ENCODE data around the gene CELA3A.

The CELA3A gene

DNA sequence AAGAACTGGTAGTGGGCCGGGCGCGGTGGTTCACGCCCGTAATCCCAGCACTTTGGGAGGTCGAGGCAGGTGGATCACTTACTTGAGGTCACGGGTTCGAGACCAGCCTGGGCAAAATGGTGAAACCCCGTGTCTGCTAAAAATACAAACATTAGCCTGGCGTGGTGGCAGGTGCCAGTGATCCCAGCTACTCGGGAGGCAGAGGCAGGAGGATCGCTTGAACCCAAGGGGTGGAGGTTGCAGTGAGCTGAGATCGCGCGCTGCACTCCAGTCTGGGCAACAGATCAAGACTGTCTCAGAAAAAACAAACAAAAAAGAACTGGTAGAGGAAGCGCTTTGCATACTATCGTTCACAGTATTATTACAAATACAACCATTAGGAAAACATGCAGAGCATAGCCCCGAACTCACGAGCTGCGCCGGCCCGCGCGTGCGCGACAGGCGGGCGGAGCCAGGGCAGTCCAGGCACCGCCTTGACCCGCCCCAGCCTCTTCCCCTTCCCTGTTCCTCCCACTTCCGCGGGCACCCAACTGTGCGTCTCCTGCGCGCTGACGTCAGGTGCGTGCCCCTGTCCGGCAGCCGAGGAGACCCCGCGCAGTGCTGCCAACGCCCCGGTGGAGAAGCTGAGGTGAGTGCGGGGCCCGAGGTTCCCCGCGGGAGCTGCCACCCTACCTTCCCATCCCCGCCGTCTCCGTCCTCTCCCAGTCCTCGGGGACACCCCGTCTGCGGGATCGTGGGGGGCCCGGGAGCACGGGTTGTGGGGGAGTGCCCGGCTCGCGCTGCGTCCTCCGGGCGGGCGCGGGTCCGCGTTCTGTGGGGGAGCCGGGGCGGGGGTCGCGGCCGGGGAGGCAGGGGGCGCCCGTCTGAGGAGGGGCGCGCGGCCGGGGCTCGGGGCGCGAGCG lies 50.9 kb downstream of the CELA3A start, which contains the start of gene CDC42:
CDC42 (plus strand) TSS at position 595 of the 902 bp plus-strand sequence. CDS start 25,770 bp downstream, outside the sequence.
- peak; percentile 54 to 72 for DNase-seq

GRCh38 chr1:22053017-22053860 lies 51.8 kb downstream of the CELA3A start:
- DNase-seq = no peak

DNA sequence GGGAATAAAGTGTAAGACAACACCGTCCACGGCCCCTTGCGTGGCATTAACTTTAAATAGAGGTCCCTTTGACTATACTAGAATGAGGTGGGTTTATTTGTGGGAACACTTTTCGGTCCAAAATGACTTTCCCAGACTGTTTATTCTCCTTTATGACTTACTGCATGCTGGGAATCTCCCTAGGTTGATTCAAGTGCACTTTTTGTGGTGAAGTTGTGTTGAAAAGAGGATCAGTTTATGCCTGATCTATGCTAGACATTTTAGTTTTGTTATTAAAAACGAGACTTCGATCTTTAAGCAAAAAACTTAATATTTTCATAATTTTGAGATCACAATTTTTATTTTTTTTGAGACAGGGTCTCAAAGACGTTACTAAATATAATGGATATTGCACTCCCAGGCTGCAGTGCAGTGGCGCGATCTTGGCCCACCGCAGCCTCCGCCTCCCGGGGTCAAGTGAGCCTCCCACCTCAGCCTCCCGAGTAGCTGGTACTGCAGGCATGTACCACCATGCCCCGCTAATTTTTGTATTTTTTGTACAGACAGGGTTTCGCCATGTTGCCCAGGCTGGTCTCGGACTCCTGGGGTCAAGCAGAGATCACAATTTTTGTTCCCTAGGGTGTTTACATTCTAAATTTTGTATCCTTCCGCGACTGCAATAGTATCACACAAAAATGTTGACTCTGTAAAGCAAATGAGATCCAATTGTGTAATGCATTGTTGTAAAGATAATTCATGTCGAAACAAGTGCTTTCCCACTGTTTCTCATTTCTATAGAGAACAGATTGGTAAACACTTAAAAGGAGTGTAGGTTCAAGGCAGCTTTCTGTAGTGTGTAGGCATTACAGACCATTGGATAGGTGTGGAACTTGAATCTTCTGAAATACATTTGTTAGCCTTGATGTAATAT lies 52.7 kb downstream of the CELA3A start:
- DNase-seq = no peak

GRCh38 chr1:22055463-22055862 lies 54.0 kb downstream of the CELA3A start:
- no peak for DNase-seq

- no peak for DNase-seq
Observed at GRCh38 chr1:22056043-22056442, 54.6 kb downstream of the CELA3A start.

GRCh38 chr1:22056936-22057335 lies 55.5 kb downstream of the CELA3A start:
- no peak for DNase-seq

DNA sequence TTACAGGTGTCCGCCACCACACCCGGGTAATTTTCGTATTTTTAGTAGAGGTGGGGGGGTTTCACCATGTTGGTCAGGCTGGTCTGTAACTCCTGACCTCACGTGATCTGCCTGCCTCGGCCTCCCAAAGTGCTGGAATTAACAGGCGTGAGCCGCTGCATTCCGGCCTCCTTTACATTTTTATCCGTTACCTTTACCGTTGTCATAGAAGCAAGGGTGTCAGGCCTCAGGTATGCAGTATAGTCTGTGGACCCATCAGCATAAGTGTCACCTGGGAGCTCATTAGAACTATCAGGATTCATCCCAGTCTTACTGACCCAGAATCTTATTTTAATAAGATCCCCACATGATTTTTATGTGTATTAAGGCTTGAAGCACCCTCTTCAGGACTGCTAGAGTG lies 56.4 kb downstream of the CELA3A start:
- DNase-seq = no peak

Data from cerebellar nuclear complex (tissue), 1 donor.